DOHH2 (cell line): Measurements from ENCODE around the gene ROR1.

Source experiments
- H3F3A ChIP-seq: fragments of 200-600 bp; sonication (generic), shearing (Covaris generic); 2 replicates; pipeline ENCODE4 v1.6.0; 2016; ENCODE audit warnings: antibody characterized with exemption, mild to moderate bottlenecking; ENCODE audit not compliant: control insufficient read depth, insufficient read depth
- H3K27ac ChIP-seq: fragments of 200-600 bp; sonication (generic); 2 replicates; pipeline ENCODE4 v1.5.1; 2014; ENCODE audit warnings: low read depth, mild to moderate bottlenecking, low read length, moderate library complexity
- H3K27me3 ChIP-seq: fragments of 200-600 bp; sonication (generic); 2 replicates; pipeline ENCODE4 v1.6.1; 2014; ENCODE audit warnings: mild to moderate bottlenecking, low read length, mixed read lengths; ENCODE audit not compliant: control insufficient read depth
- H3K36me3 ChIP-seq: fragments of 200-600 bp; sonication (generic); 2 replicates; pipeline ENCODE4 v1.6.1; 2014; ENCODE audit warnings: mild to moderate bottlenecking, low read length, moderate library complexity, mixed read lengths; ENCODE audit not compliant: control insufficient read depth
- H3K4me1 ChIP-seq: fragments of 200-600 bp; sonication (generic); 2 replicates; pipeline ENCODE4 v1.6.1; 2014; ENCODE audit warnings: mild to moderate bottlenecking, low read length, mixed read lengths; ENCODE audit not compliant: control insufficient read depth
- H3K4me2 ChIP-seq: fragments of 200-600 bp; sonication (generic); 2 replicates; pipeline ENCODE4 v1.6.0; 2014; ENCODE audit warnings: mild to moderate bottlenecking, low read length, moderate library complexity
- H3K4me3 ChIP-seq: fragments of 200-600 bp; sonication (generic); 2 replicates; pipeline ENCODE4 v1.5.1; 2014; ENCODE audit warnings: mild to moderate bottlenecking, low read length, mixed read lengths
- H3K79me2 ChIP-seq: fragments of 200-600 bp; sonication (generic); 2 replicates; pipeline ENCODE4 v1.6.1; 2014; ENCODE audit warnings: mild to moderate bottlenecking, low read length, mixed read lengths; ENCODE audit not compliant: control insufficient read depth
- H3K9me2 ChIP-seq: fragments of 200-600 bp; sonication (generic); replicated peaks from 2 replicates; pipeline ENCODE4 v1.6.1; 2014; ENCODE audit warnings: mild to moderate bottlenecking, low read length, mixed read lengths; ENCODE audit not compliant: control insufficient read depth
- H3K9me3 ChIP-seq: fragments of 200-600 bp; sonication (generic); 2 replicates; pipeline ENCODE4 v1.6.1; 2014; ENCODE audit warnings: antibody characterized with exemption, low read length, mixed read lengths; ENCODE audit not compliant: control insufficient read depth, insufficient read depth
- H4K20me1 ChIP-seq: fragments of 200-600 bp; sonication (generic); 2 replicates; pipeline ENCODE4 v1.6.0; 2014; ENCODE audit warnings: low read depth, mild to moderate bottlenecking, antibody characterized with exemption, low read length, moderate library complexity; ENCODE audit not compliant: control insufficient read depth, insufficient read depth
- EZH2phosphoT487 ChIP-seq: fragments of 200-600 bp; sonication (generic); IDR thresholded peaks from 2 replicates; pipeline ENCODE4 v1.6.1; 2017; ENCODE audit warnings: borderline replicate concordance, mild to moderate bottlenecking, antibody characterized with exemption, low read length, moderate library complexity, mixed read lengths
- TF ChIP-seq, protein P1 (sequence below): fragments of 200-600 bp; sonication (generic); IDR thresholded peaks from one replicate; pipeline ENCODE4 v1.5.1; 2014; ENCODE audit warnings: antibody characterized with exemption, mild to moderate bottlenecking, low read depth, low read length; ENCODE audit not compliant: poor library complexity, severe bottlenecking

Gene ROR1

DNA sequence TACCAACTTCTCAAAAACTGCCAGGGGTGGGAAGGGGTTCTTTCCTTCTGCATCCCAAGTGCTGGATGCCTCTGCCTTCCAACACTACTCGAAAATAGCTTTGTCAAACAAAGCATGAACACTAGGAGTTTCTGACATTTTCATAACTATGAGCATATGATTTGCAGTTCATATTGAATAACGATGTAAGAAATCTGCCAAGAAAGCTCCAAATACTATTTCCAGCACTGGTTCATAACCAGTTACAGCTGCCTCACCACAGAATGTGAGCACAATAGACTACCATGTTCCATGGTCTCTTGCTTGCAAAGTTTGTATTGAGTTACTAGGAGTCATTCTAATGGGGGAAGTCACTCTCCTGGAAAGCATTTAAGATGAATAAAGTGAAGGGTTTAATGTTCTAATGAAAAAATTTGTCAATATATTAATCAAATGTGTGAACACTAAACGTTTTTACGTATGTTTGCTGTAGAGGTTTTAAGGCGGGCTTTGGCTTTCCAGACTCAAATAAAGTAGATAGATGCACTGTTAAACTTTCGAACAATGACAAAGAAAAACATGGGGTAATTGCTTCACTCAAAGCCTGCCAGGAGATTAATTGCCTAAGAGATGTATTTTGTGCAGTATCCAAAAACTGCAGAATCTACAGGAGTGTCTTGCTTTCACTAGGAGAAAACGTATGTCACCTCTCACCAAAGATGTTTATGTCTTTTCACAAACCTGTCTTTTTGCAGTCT is 351.1 kb downstream of the ROR1 start:
- Histone ChIP-seq H3F3A (no peaks in the 10 kb centered on the region), H3K4me1 (no peaks in the 10 kb centered on the region), H3K4me2 (no peak overlapping the region), H3K9me3 (no peaks in the 10 kb centered on the region), H3K27me3 (peaks cover 11% of the 10 kb centered on the region; the same call in 1 of the 2 replicates), H4K20me1 (no peaks in the 10 kb centered on the region), H3K36me3 (no peaks in the 10 kb centered on the region), H3K79me2 (no peaks in the 10 kb centered on the region), H3K4me3 (no peak overlapping the region), H3K9me2 (no peaks in the 10 kb centered on the region), H3K27ac (no peak overlapping the region)
- TF ChIP-seq, protein P1, sequence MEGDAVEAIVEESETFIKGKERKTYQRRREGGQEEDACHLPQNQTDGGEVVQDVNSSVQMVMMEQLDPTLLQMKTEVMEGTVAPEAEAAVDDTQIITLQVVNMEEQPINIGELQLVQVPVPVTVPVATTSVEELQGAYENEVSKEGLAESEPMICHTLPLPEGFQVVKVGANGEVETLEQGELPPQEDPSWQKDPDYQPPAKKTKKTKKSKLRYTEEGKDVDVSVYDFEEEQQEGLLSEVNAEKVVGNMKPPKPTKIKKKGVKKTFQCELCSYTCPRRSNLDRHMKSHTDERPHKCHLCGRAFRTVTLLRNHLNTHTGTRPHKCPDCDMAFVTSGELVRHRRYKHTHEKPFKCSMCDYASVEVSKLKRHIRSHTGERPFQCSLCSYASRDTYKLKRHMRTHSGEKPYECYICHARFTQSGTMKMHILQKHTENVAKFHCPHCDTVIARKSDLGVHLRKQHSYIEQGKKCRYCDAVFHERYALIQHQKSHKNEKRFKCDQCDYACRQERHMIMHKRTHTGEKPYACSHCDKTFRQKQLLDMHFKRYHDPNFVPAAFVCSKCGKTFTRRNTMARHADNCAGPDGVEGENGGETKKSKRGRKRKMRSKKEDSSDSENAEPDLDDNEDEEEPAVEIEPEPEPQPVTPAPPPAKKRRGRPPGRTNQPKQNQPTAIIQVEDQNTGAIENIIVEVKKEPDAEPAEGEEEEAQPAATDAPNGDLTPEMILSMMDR: no peak
- TF ChIP-seq EZH2phosphoT487: no peak

DNA sequence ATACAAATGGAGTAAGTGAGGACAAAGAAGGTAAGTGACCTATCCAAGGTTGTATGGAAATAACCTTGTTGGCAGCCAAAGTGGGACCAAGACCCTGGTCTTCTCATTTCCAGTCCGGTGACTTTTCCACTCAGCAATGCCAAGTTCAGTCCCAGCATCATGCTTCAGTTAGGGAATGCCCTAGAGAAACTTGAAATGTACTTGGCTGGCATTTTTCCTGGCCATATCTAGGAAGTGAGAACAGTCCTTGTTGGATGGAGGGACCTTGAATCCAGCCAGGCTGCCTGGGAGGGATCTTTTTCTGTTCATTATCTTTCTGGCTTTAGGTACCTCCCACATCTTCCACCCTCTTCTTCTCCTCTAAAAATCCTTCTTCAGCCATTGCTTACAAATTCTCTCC is 352.8 kb downstream of the ROR1 start:
- TF ChIP-seq, protein P1: no peak
- no peak for TF ChIP-seq EZH2phosphoT487
- no peaks in the 10 kb centered on the region for H3F3A ChIP-seq
- no peaks in the 10 kb centered on the region for H3K4me1 ChIP-seq
- no peaks in the 10 kb centered on the region for H3K9me2 ChIP-seq
- no peaks in the 10 kb centered on the region for H3K79me2 ChIP-seq
- H3K4me2 ChIP-seq: no peak overlapping the region
- no peaks in the 10 kb centered on the region for H3K9me3 ChIP-seq
- H3K36me3 ChIP-seq: no peaks in the 10 kb centered on the region
- H3K27me3 ChIP-seq: peaks cover 11% of the 10 kb centered on the region; the same call in 1 of the 2 replicates
- no peak overlapping the region for H3K27ac ChIP-seq
- H3K4me3 ChIP-seq: no peak overlapping the region
- no peaks in the 10 kb centered on the region for H4K20me1 ChIP-seq

DNA sequence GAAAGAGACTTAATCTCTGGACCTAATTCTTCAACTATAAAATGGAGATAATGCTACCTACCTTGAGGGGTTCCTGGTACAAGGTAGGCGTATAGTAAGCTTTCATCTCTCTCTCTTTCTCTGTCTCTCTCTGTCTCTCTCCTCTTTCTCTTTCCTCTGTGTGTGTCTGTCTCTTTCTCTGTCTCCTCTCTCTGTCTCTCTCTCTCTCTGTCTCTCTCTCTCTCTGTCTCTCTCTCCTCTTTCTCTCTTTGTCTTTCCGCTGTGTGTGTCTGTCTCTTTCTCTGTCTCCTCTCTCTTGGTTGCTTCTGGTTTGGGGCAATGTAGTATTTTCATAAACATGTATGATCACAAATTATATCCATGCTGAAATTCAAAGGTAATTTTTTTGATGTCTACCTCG is 353.5 kb downstream of the ROR1 start:
- Histone ChIP-seq H3K4me1 (no peaks in the 10 kb centered on the region), H3K4me3 (no peak overlapping the region), H4K20me1 (no peaks in the 10 kb centered on the region), H3K27ac (no peak overlapping the region), H3K27me3 (peaks cover 11% of the 10 kb centered on the region; the same call in 1 of the 2 replicates), H3K9me3 (no peaks in the 10 kb centered on the region), H3F3A (no peaks in the 10 kb centered on the region), H3K4me2 (no peak overlapping the region), H3K9me2 (no peaks in the 10 kb centered on the region), H3K79me2 (no peaks in the 10 kb centered on the region), H3K36me3 (no peaks in the 10 kb centered on the region)
- TF ChIP-seq, protein P1: no peak
- TF ChIP-seq EZH2phosphoT487: no peak
